BE2C (cell line): Measurements from ENCODE around the gene BRD7.

Experiments
- DNase-seq: peaks from one replicate; pipeline ENCODE4 v3.0.0-alpha.2; 2020
- H3K27me3 ChIP-seq: fragments of 250-450 bp; sonication (Bioruptor Pico); 2 replicates; pipeline ENCODE4 v1.5.1; 2020; ENCODE audit warnings: mild to moderate bottlenecking
- H3K36me3 ChIP-seq: fragments of 250-450 bp; sonication (Bioruptor Pico); 2 replicates; pipeline ENCODE4 v1.5.1; 2020; ENCODE audit warnings: mild to moderate bottlenecking
- H3K4me1 ChIP-seq: fragments of 250-450 bp; sonication (Bioruptor Pico); 2 replicates; pipeline ENCODE4 v1.5.1; 2020
- H3K4me3 ChIP-seq: 2 replicates; pipeline ENCODE4 v1.5.1; 2011; ENCODE audit warnings: low read depth, low read length
- H3K9me3 ChIP-seq: fragments of 250-450 bp; sonication (Bioruptor Pico); 2 replicates; pipeline ENCODE4 v1.5.1; 2020
- CTCF ChIP-seq: IDR thresholded peaks from 2 replicates; pipeline ENCODE4 v1.5.1; 2012; ENCODE audit warnings: mild to moderate bottlenecking, low read depth, low read length

The BRD7 gene

GRCh38 chr16:50322333-50322732 is 46.5 kb downstream of the BRD7 start:
- Histone ChIP-seq H3K4me3 (no peak overlapping the region), H3K27me3 (no peaks in the 10 kb centered on the region), H3K4me1 (no peaks in the 10 kb centered on the region), H3K36me3 (peaks cover 62% of the 10 kb centered on the region), H3K9me3 (no peaks in the 10 kb centered on the region)
- TF ChIP-seq CTCF, result no peak
- no peak for DNase-seq

- peaks cover 69% of the 10 kb centered on the region for H3K36me3 ChIP-seq
- no peaks in the 10 kb centered on the region for H3K9me3 ChIP-seq
Observed at GRCh38 chr16:50320310-50320709, 48.5 kb downstream of the BRD7 start.

GRCh38 chr16:50318796-50319578 is 49.8 kb downstream of the BRD7 start:
- Histone ChIP-seq H3K36me3 (peaks cover 69% of the 10 kb centered on the region), H3K27me3 (no peaks in the 10 kb centered on the region), H3K9me3 (no peaks in the 10 kb centered on the region), H3K4me1 (peaks cover 2% of the 10 kb centered on the region; the same call in 1 of the 2 replicates), H3K4me3 (no peak overlapping the region)
- no peak for TF ChIP-seq CTCF
- no peak for DNase-seq

More at GRCh38 chr16:50320310-50320709, 48.5 kb downstream of the BRD7 start:
- Histone ChIP-seq H3K4me3 (no peak overlapping the region), H3K4me1 (peaks cover 2% of the 10 kb centered on the region; the same call in 1 of the 2 replicates), H3K27me3 (no peaks in the 10 kb centered on the region)
- DNase-seq, result no peak
- TF ChIP-seq CTCF, result no peak

GRCh38 chr16:50316848-50317630 is 51.7 kb downstream of the BRD7 start:
- no peak for DNase-seq
- no peaks in the 10 kb centered on the region for H3K9me3 ChIP-seq
- peaks cover 2% of the 10 kb centered on the region; the same call in 1 of the 2 replicates for H3K4me1 ChIP-seq
- peaks cover 76% of the 10 kb centered on the region for H3K36me3 ChIP-seq
- H3K27me3 ChIP-seq, result no peaks in the 10 kb centered on the region
- TF ChIP-seq CTCF, result no peak
- no peak overlapping the region for H3K4me3 ChIP-seq

- TF ChIP-seq CTCF, result no peak
- Histone ChIP-seq H3K9me3 (no peaks in the 10 kb centered on the region), H3K4me3 (no peak overlapping the region), H3K4me1 (peaks cover 2% of the 10 kb centered on the region; the same call in 1 of the 2 replicates), H3K36me3 (peaks cover 76% of the 10 kb centered on the region), H3K27me3 (no peaks in the 10 kb centered on the region)
- DNase-seq, result no peak
Observed at GRCh38 chr16:50316102-50316847, 52.5 kb downstream of the BRD7 start.
